ENCODE data around the gene DIDO1. TPM values are rescaled to one million over a fixed set of nuclear protein-coding genes. Genes with fewer than 3 reads are reported as not detected.
A peak's percentile ranks its signal among the peaks of the same experiment; 100 is the strongest.
"Not testable (repeated sequence)": the region's sequence is repeated elsewhere in the genome, so short reads cannot be mapped to it uniquely, and the experiment has no call there.

Gene DIDO1
- total RNA-seq, 3 donors from 2014 or later, result 59.8 to 83.1 (median 64.9) TPM

DNA sequence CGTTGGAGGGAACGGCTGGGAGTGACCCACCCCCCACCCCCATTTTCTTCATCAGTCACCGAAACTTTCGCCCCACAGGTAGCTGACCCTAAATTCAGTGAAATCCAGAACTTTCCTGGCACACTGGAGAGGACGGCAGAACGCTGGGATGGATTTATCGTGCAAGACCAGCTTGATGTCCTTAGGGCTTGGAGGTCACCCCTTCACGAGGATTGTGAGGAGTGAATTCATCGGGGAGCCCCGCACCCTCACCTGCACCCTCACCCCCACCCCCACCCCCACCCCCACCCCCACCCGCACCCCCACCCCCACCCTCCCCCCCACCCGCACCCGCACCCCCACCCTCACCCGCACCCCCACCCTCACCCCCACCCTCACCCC lies 51.4 kb downstream of the DIDO1 start:
- H3K4me1 ChIP-seq, result peaks cover 0 to 8% of the 10 kb centered on the region in 2 donors
- no peaks in the 10 kb centered on the region for H3K36me3 ChIP-seq
- intact Hi-C loops (cut with DNase I; ENCODE audit: low total_unique reads), result no loop called here
- H3K27ac ChIP-seq, result peak overlapping the region in 1 of 2 donors; percentile 59
- DNase-seq (ENCODE audit: low spot score in 2 of 2), result no peak
- no peak overlapping the region for H3K4me3 ChIP-seq
- no peaks in the 10 kb centered on the region for H3K27me3 ChIP-seq
- no peaks in the 10 kb centered on the region for H3K9me3 ChIP-seq
- TF ChIP-seq, protein P1, sequence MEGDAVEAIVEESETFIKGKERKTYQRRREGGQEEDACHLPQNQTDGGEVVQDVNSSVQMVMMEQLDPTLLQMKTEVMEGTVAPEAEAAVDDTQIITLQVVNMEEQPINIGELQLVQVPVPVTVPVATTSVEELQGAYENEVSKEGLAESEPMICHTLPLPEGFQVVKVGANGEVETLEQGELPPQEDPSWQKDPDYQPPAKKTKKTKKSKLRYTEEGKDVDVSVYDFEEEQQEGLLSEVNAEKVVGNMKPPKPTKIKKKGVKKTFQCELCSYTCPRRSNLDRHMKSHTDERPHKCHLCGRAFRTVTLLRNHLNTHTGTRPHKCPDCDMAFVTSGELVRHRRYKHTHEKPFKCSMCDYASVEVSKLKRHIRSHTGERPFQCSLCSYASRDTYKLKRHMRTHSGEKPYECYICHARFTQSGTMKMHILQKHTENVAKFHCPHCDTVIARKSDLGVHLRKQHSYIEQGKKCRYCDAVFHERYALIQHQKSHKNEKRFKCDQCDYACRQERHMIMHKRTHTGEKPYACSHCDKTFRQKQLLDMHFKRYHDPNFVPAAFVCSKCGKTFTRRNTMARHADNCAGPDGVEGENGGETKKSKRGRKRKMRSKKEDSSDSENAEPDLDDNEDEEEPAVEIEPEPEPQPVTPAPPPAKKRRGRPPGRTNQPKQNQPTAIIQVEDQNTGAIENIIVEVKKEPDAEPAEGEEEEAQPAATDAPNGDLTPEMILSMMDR (IDR thresholded peaks at IDR 0.05), result no peak
- TF ChIP-seq POLR2A (IDR thresholded peaks at IDR 0.05) (no peak), POLR2AphosphoS5 (IDR thresholded peaks at IDR 0.05) (no peak)

DNA sequence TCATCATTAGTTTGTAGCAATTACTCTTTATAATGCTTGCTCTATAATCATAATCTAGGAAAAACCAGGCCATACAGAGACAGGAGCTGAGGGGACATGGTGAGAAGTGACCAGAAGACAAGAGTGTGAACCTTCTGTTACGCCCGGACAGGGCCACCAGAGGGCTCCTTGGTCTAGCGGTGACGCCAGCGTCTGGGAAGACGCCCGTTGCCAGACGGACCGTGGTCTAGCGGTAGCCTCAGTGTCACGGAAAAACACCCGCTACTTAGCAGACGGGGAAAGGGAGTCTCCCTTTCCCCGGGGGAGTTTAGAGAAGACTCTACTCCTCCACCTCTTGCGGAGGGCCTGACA lies 52.6 kb downstream of the DIDO1 start:
- TF ChIP-seq, protein P1 (IDR thresholded peaks at IDR 0.05), result peak in 2 of 3 donors; percentile 59 to 67
- H3K4me3 ChIP-seq; intact Hi-C loops (cut with DNase I; ENCODE audit: low total_unique reads); H3K9me3 ChIP-seq; H3K36me3 ChIP-seq; H3K27me3 ChIP-seq; H3K4me1 ChIP-seq: not testable (repeated sequence)
- H3K27ac ChIP-seq, result peak overlapping the region in 1 of 2 donors; percentile 14
- DNase-seq (ENCODE audit: low spot score in 2 of 2), result peak; percentile 51 to 75

DNA sequence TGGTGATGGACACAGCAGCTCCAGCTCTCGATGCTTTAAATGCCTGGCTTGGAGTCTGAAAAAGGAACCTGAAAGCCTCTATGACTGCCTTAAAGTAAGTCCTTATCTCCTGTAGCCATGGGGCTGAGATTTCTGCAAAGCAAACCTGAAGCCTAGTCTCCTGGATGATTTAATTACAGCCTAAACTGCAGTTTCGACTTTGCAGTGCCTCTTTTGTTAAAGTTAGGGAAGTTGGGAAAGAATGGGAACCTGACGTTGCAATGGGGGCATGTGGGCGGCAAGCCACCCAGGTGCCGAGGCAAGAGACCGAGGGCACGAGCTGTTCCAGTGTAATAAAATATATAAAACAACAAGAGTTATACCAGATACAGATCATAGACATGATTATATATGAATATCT lies 53.0 kb downstream of the DIDO1 start:
- TF ChIP-seq POLR2A (IDR thresholded peaks at IDR 0.05) (no peak), POLR2AphosphoS5 (IDR thresholded peaks at IDR 0.05) (no peak)
- TF ChIP-seq, protein P1 (IDR thresholded peaks at IDR 0.05), result no peak
- H3K27me3 ChIP-seq, result no peaks in the 10 kb centered on the region
- peaks cover 0 to 8% of the 10 kb centered on the region in 2 donors for H3K4me1 ChIP-seq
- H3K36me3 ChIP-seq, result no peaks in the 10 kb centered on the region
- no peak for DNase-seq (ENCODE audit: low spot score in 2 of 2)
- H3K27ac ChIP-seq, result no peak overlapping the region
- intact Hi-C loops (cut with DNase I; ENCODE audit: low total_unique reads), result no loop called here
- H3K9me3 ChIP-seq, result no peaks in the 10 kb centered on the region
- no peak overlapping the region for H3K4me3 ChIP-seq

DNA sequence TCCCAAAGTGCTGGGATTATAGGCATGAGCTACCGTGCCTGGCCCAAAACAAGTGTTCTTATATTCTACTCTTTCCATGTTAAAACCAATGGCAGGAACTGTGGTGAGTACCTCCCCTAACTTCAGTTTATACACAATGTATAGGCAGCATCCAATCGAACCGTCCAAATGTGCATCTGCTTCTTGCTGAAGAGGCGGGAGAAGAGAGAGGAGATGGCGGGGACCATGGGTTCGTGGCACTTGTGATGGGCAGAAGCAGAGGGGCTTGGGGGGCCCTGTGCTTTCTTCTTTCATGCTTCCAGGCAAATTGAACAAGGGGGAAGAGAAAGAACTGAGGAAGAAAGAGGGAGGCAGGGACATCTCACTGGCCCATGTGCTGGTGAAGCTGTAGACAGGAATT lies 53.4 kb downstream of the DIDO1 start:
- no peaks in the 10 kb centered on the region for H3K27me3 ChIP-seq
- no peak overlapping the region for H3K27ac ChIP-seq
- no peak for TF ChIP-seq POLR2A (IDR thresholded peaks at IDR 0.05)
- no peak for TF ChIP-seq POLR2AphosphoS5 (IDR thresholded peaks at IDR 0.05)
- TF ChIP-seq, protein P1 (IDR thresholded peaks at IDR 0.05), result no peak
- no peak for DNase-seq (ENCODE audit: low spot score in 2 of 2)
- intact Hi-C loops (cut with DNase I; ENCODE audit: low total_unique reads), result no loop called here
- H3K4me3 ChIP-seq, result no peak overlapping the region
- H3K4me1 ChIP-seq, result peaks cover 0 to 8% of the 10 kb centered on the region in 2 donors
- no peaks in the 10 kb centered on the region for H3K36me3 ChIP-seq
- H3K9me3 ChIP-seq, result no peaks in the 10 kb centered on the region

DNA sequence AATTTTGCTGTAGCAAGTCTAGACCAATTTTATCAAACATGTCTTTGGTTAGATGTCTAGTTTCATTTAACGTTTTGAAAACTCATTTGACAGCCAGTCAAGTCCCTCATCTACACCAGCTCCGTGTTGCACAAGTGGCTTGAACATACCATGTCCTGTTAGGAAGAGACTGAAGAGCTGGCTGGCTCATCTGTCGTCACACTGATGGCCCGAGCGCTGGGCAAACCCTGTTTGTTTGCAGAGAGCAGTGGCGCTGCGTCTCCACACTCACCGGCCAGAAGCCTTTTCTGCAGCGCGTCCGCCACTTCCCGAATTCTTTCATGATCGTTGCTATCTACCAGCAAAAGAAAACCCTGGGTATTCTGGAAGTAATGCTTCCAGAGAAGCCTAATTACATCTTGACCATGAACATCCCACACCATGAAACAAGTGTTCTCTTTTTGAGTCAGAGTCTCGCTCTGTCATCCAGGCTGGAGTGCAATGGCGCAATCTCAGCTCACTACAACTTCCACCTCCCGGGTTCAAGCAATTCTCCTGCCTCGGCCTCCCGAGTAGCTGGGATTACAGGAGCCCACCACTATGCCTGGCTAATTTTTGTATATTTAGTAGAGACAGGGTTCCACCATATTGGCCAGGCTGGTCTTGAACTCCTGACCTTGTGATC lies 54.0 kb downstream of the DIDO1 start:
- TF ChIP-seq POLR2A (IDR thresholded peaks at IDR 0.05) (no peak), POLR2AphosphoS5 (IDR thresholded peaks at IDR 0.05) (no peak)
- TF ChIP-seq, protein P1 (IDR thresholded peaks at IDR 0.05), result no peak
- peaks cover 0 to 7% of the 10 kb centered on the region in 2 donors for H3K4me1 ChIP-seq
- no peaks in the 10 kb centered on the region for H3K27me3 ChIP-seq
- H3K9me3 ChIP-seq, result no peaks in the 10 kb centered on the region
- no peak overlapping the region for H3K4me3 ChIP-seq
- H3K27ac ChIP-seq, result no peak overlapping the region
- H3K36me3 ChIP-seq, result no peaks in the 10 kb centered on the region
- intact Hi-C loops (cut with DNase I; ENCODE audit: low total_unique reads), result no loop called here
- no peak for DNase-seq (ENCODE audit: low spot score in 2 of 2)
